ENCODE results near the gene CSTB. TPM values are rescaled to one million over a fixed set of nuclear protein-coding genes. Genes with fewer than 3 reads are reported as not detected.
A peak's percentile ranks its signal among the peaks of the same experiment; 100 is the strongest.

Gene CSTB
- total RNA-seq, 1 donor from 2014 or later, result 56.5 TPM

- DNase-seq (ENCODE audit: low spot score), result no peak
- Mint-ChIP-seq H3K27me3 (ENCODE audit: low read depth) (no peaks in the 10 kb centered on the region), H3K4me1 (ENCODE audit: low read depth) (peaks cover 17% of the 10 kb centered on the region), H3K27ac (ENCODE audit: unreplicated experiment) (no peak overlapping the region), H3K36me3 (ENCODE audit: low read depth) (peaks cover 26% of the 10 kb centered on the region), H3K4me3 (ENCODE audit: unreplicated experiment) (no peak overlapping the region), H3K9me3 (ENCODE audit: low read depth) (no peaks in the 10 kb centered on the region)
- TF ChIP-seq CTCF (IDR thresholded peaks at IDR 0.05), result no peak
Measured at GRCh38 chr21:43793243-43793642, 17.1 kb upstream of the CSTB start.

- H3K4me1 Mint-ChIP-seq (ENCODE audit: low read depth), result peaks cover 17% of the 10 kb centered on the region
- peaks cover 23% of the 10 kb centered on the region for H3K36me3 Mint-ChIP-seq (ENCODE audit: low read depth)
- no peak for TF ChIP-seq CTCF (IDR thresholded peaks at IDR 0.05)
- no peak for DNase-seq (ENCODE audit: low spot score)
- no peak overlapping the region for H3K27ac Mint-ChIP-seq (ENCODE audit: unreplicated experiment)
- H3K27me3 Mint-ChIP-seq (ENCODE audit: low read depth), result no peaks in the 10 kb centered on the region
- no peak overlapping the region for H3K4me3 Mint-ChIP-seq (ENCODE audit: unreplicated experiment)
- no peaks in the 10 kb centered on the region for H3K9me3 Mint-ChIP-seq (ENCODE audit: low read depth)
Measured at GRCh38 chr21:43792406-43792805, 16.3 kb upstream of the CSTB start.

GRCh38 chr21:43790010-43790524 lies 14.0 kb upstream of the CSTB start:
- H3K9me3 Mint-ChIP-seq (ENCODE audit: low read depth), result no peaks in the 10 kb centered on the region
- peaks cover 14% of the 10 kb centered on the region for H3K36me3 Mint-ChIP-seq (ENCODE audit: low read depth)
- H3K4me3 Mint-ChIP-seq (ENCODE audit: unreplicated experiment), result peak overlapping the region; percentile 87
- DNase-seq (ENCODE audit: low spot score), result no peak
- TF ChIP-seq CTCF (IDR thresholded peaks at IDR 0.05), result no peak
- H3K27ac Mint-ChIP-seq (ENCODE audit: unreplicated experiment), result peak overlapping the region; percentile 84
- no peaks in the 10 kb centered on the region for H3K27me3 Mint-ChIP-seq (ENCODE audit: low read depth)
- H3K4me1 Mint-ChIP-seq (ENCODE audit: low read depth), result peaks cover 17% of the 10 kb centered on the region

GRCh38 chr21:43789276-43790009 lies 13.3 kb upstream of the CSTB start, which contains the start of gene RRP1:
Gene RRP1, plus strand, starts transcription at chr21:43789577. Its CDS starts 53 bp downstream, at chr21:43789630.
- TF ChIP-seq CTCF (IDR thresholded peaks at IDR 0.05), result peak; percentile 89
- no peaks in the 10 kb centered on the region for H3K27me3 Mint-ChIP-seq (ENCODE audit: low read depth)
- H3K9me3 Mint-ChIP-seq (ENCODE audit: low read depth), result no peaks in the 10 kb centered on the region
- peaks cover 11% of the 10 kb centered on the region for H3K36me3 Mint-ChIP-seq (ENCODE audit: low read depth)
- no peak for DNase-seq (ENCODE audit: low spot score)
- H3K4me1 Mint-ChIP-seq (ENCODE audit: low read depth), result peaks cover 17% of the 10 kb centered on the region
- peak within 1 kb of the TSS; percentile 87 for H3K4me3 Mint-ChIP-seq (ENCODE audit: unreplicated experiment)
- peak within 1 kb of the TSS; percentile 89 for H3K27ac Mint-ChIP-seq (ENCODE audit: unreplicated experiment)

GRCh38 chr21:43786807-43787440 lies 10.8 kb upstream of the CSTB start:
- TF ChIP-seq CTCF (IDR thresholded peaks at IDR 0.05), result no peak
- no peaks in the 10 kb centered on the region for H3K27me3 Mint-ChIP-seq (ENCODE audit: low read depth)
- no peak for DNase-seq (ENCODE audit: low spot score)
- H3K4me1 Mint-ChIP-seq (ENCODE audit: low read depth), result peaks cover 14% of the 10 kb centered on the region
- no peaks in the 10 kb centered on the region for H3K9me3 Mint-ChIP-seq (ENCODE audit: low read depth)
- H3K4me3 Mint-ChIP-seq (ENCODE audit: unreplicated experiment), result no peak overlapping the region
- peaks cover 1% of the 10 kb centered on the region for H3K36me3 Mint-ChIP-seq (ENCODE audit: low read depth)
- H3K27ac Mint-ChIP-seq (ENCODE audit: unreplicated experiment), result no peak overlapping the region

Data from chondrocyte (in vitro differentiated cells).